ENCODE results near the gene VEGFD.

VEGFD gene

GRCh38 chrX:15328131-15328530 lies 56.1 kb downstream of the VEGFD start:
- no peak overlapping the region for H3K9ac ChIP-seq (ENCODE audit: low read length)
- H3F3A ChIP-seq (ENCODE audit: insufficient read depth), result no peaks in the 10 kb centered on the region
- H3K4me3 ChIP-seq (ENCODE audit: insufficient read depth, low read length, poor library complexity, severe bottlenecking), result no peak overlapping the region
- H3K9me2 ChIP-seq (replicated peaks; ENCODE audit: insufficient read depth, low read length), result no peaks in the 10 kb centered on the region
- H4K20me1 ChIP-seq (ENCODE audit: low read depth, low read length), result no peaks in the 10 kb centered on the region
- no peaks in the 10 kb centered on the region for H3K79me2 ChIP-seq (ENCODE audit: insufficient read depth, low read length)
- no peak overlapping the region for H2AFZ ChIP-seq (ENCODE audit: low read depth, low read length, severe bottlenecking)
- H3K4me2 ChIP-seq (ENCODE audit: low read depth, low read length, poor library complexity, severe bottlenecking), result no peak overlapping the region
- H3K27ac ChIP-seq (ENCODE audit: low read depth, low read length), result no peak overlapping the region
- no peak for TF ChIP-seq EZH2phosphoT487 (conservative IDR thresholded peaks at IDR 0.05; ENCODE audit: low read length)
- no peaks in the 10 kb centered on the region for H3K9me3 ChIP-seq (ENCODE audit: insufficient read depth, low read length)
- H3K27me3 ChIP-seq (ENCODE audit: low read length), result no peaks in the 10 kb centered on the region
- H3K36me3 ChIP-seq (ENCODE audit: low read length), result no peaks in the 10 kb centered on the region

- Histone ChIP-seq H3K4me2 (ENCODE audit: low read depth, low read length, poor library complexity, severe bottlenecking) (no peak overlapping the region), H3K36me3 (ENCODE audit: low read length) (no peaks in the 10 kb centered on the region; the same call in 1 of the 2 replicates), H2AFZ (ENCODE audit: low read depth, low read length, severe bottlenecking) (no peak overlapping the region), H3K9me2 (replicated peaks; ENCODE audit: insufficient read depth, low read length) (no peaks in the 10 kb centered on the region), H3K27ac (ENCODE audit: low read depth, low read length) (no peak overlapping the region), H3K79me2 (ENCODE audit: insufficient read depth, low read length) (no peaks in the 10 kb centered on the region), H3K9ac (ENCODE audit: low read length) (no peak overlapping the region), H4K20me1 (ENCODE audit: low read depth, low read length) (no peaks in the 10 kb centered on the region), H3K27me3 (ENCODE audit: low read length) (no peaks in the 10 kb centered on the region), H3F3A (ENCODE audit: insufficient read depth) (no peaks in the 10 kb centered on the region), H3K4me3 (ENCODE audit: insufficient read depth, low read length, poor library complexity, severe bottlenecking) (no peak overlapping the region), H3K9me3 (ENCODE audit: insufficient read depth, low read length) (no peaks in the 10 kb centered on the region)
- TF ChIP-seq CTCF (IDR thresholded peaks at IDR 0.05; ENCODE audit: insufficient read depth, low read length, poor library complexity, severe bottlenecking) (no peak), EZH2phosphoT487 (conservative IDR thresholded peaks at IDR 0.05; ENCODE audit: low read length) (no peak)
Measured at GRCh38 chrX:15322472-15322871, 61.7 kb downstream of the VEGFD start.

- Histone ChIP-seq H3K9ac (ENCODE audit: low read length) (no peak overlapping the region), H3K79me2 (ENCODE audit: insufficient read depth, low read length) (no peaks in the 10 kb centered on the region), H3K27ac (ENCODE audit: low read depth, low read length) (no peak overlapping the region), H3K36me3 (ENCODE audit: low read length) (no peaks in the 10 kb centered on the region; the same call in 1 of the 2 replicates), H3K9me2 (replicated peaks; ENCODE audit: insufficient read depth, low read length) (no peaks in the 10 kb centered on the region), H3K9me3 (ENCODE audit: insufficient read depth, low read length) (no peaks in the 10 kb centered on the region), H4K20me1 (ENCODE audit: low read depth, low read length) (no peaks in the 10 kb centered on the region), H3K27me3 (ENCODE audit: low read length) (no peaks in the 10 kb centered on the region), H3F3A (ENCODE audit: insufficient read depth) (no peaks in the 10 kb centered on the region), H2AFZ (ENCODE audit: low read depth, low read length, severe bottlenecking) (no peak overlapping the region), H3K4me3 (ENCODE audit: insufficient read depth, low read length, poor library complexity, severe bottlenecking) (no peak overlapping the region), H3K4me2 (ENCODE audit: low read depth, low read length, poor library complexity, severe bottlenecking) (no peak overlapping the region)
- TF ChIP-seq CTCF (IDR thresholded peaks at IDR 0.05; ENCODE audit: insufficient read depth, low read length, poor library complexity, severe bottlenecking), result no peak
- no peak for TF ChIP-seq EZH2phosphoT487 (conservative IDR thresholded peaks at IDR 0.05; ENCODE audit: low read length)
Measured at GRCh38 chrX:15322072-15322471, 62.1 kb downstream of the VEGFD start.

GRCh38 chrX:15321447-15321846 lies 62.8 kb downstream of the VEGFD start:
- Histone ChIP-seq H2AFZ (ENCODE audit: low read depth, low read length, severe bottlenecking) (no peak overlapping the region), H3K27me3 (ENCODE audit: low read length) (no peaks in the 10 kb centered on the region), H3K27ac (ENCODE audit: low read depth, low read length) (no peak overlapping the region), H4K20me1 (ENCODE audit: low read depth, low read length) (no peaks in the 10 kb centered on the region), H3K4me2 (ENCODE audit: low read depth, low read length, poor library complexity, severe bottlenecking) (no peak overlapping the region), H3K4me3 (ENCODE audit: insufficient read depth, low read length, poor library complexity, severe bottlenecking) (no peak overlapping the region), H3K9me2 (replicated peaks; ENCODE audit: insufficient read depth, low read length) (no peaks in the 10 kb centered on the region), H3K79me2 (ENCODE audit: insufficient read depth, low read length) (no peaks in the 10 kb centered on the region), H3K9me3 (ENCODE audit: insufficient read depth, low read length) (no peaks in the 10 kb centered on the region), H3K36me3 (ENCODE audit: low read length) (no peaks in the 10 kb centered on the region; the same call in 1 of the 2 replicates), H3F3A (ENCODE audit: insufficient read depth) (no peaks in the 10 kb centered on the region), H3K9ac (ENCODE audit: low read length) (no peak overlapping the region)
- no peak for TF ChIP-seq EZH2phosphoT487 (conservative IDR thresholded peaks at IDR 0.05; ENCODE audit: low read length)
- TF ChIP-seq CTCF (IDR thresholded peaks at IDR 0.05; ENCODE audit: insufficient read depth, low read length, poor library complexity, severe bottlenecking), result no peak
